T-cell (primary cell): Measurements from ENCODE around the gene SETBP1. TPM values are rescaled to one million over a fixed set of nuclear protein-coding genes. Genes with fewer than 3 reads are reported as not detected.

Experiments
- ATAC-seq, 4 experiments: fragments of 200-7000 bp in 3 of 4; fragments of 150-1000 bp in 1 of 4; cut with Tn5 transposase; replicated peaks in 1 of 4; 1 replicate in 3 of 4; 2 replicates in 1 of 4; pipeline ENCODE4 v1.10.0; 2021; ENCODE audit warnings: moderate library complexity in 3 of 4, mild to moderate bottlenecking in 2 of 4, moderate number of reproducible peaks in 1 of 4
- CTCF ChIA-PET, 2 donors: fragments of 300-600 bp; sonication (Branson Sonifier 250); formaldehyde crosslinking; loops; one replicate each; lab custom pipeline; 2022; ENCODE audit warnings: antibody characterized with exemption in 2 of 2; lab: Charles Lee
- POLR2A ChIA-PET, 2 donors: fragments of 300-600 bp; sonication (Branson Sonifier 250); formaldehyde crosslinking; loops; one replicate each; lab custom pipeline; 2022; ENCODE audit warnings: antibody characterized with exemption in 2 of 2; lab: Charles Lee
- DNase-seq, 35 experiments: peaks; one replicate each; pipeline versions ENCODE4 v3.0.0 to v3.0.0-alpha.2; 2013 to 2023
- H3K27ac ChIP-seq: one replicate; pipeline ENCODE4 v1.5.1; 2013; ENCODE audit warnings: low read length
- H3K27me3 ChIP-seq, 2 experiments: replicated peaks in 1 of 2; 1 replicate in 1 of 2; 2 replicates in 1 of 2; pipeline versions ENCODE4 v1.6.1 to v1.7.0; 2013; ENCODE audit warnings: low read length in 1 of 2, mixed read lengths in 1 of 2; ENCODE audit not compliant: control insufficient read depth in 2 of 2, insufficient read depth in 2 of 2; ENCODE audit errors: extremely low read depth in 1 of 2
- H3K36me3 ChIP-seq, 2 donors: 1 replicate in 1 of 2; 2 replicates in 1 of 2; pipeline versions ENCODE4 v1.6.1 to v1.7.0; 2013; ENCODE audit warnings: low read length in 1 of 2; ENCODE audit not compliant: control insufficient read depth in 2 of 2, insufficient read depth in 1 of 2; ENCODE audit errors: extremely low read depth in 1 of 2
- H3K4me1 ChIP-seq, 2 experiments: 1 replicate in 1 of 2; 2 replicates in 1 of 2; pipeline versions ENCODE4 v1.6.1 to v1.7.0; 2013; ENCODE audit warnings: low read length in 2 of 2, mixed read lengths in 1 of 2; ENCODE audit not compliant: insufficient read depth in 2 of 2, control insufficient read depth in 1 of 2; ENCODE audit errors: extremely low read depth in 1 of 2
- H3K4me3 ChIP-seq, 2 donors: 1 replicate in 1 of 2; 2 replicates in 1 of 2; pipeline versions ENCODE4 v1.5.1 to v1.7.0; 2013; ENCODE audit warnings: mild to moderate bottlenecking in 2 of 2, low read length in 1 of 2, moderate library complexity in 1 of 2; ENCODE audit not compliant: control insufficient read depth in 1 of 2; ENCODE audit errors: extremely low read depth in 1 of 2
- H3K9me3 ChIP-seq: 2 replicates; pipeline ENCODE4 v1.7.0; 2013
- H3K27ac Mint-ChIP-seq, 2 donors: one replicate each; pipeline ENCODE4 v1.8.0; 2020 to 2021; ENCODE audit warnings: mild to moderate bottlenecking in 2 of 2, mixed read lengths in 2 of 2
- H3K27me3 Mint-ChIP-seq, 2 donors: one replicate each; pipeline ENCODE4 v1.8.0; 2021 to 2022; ENCODE audit warnings: mixed read lengths in 2 of 2
- H3K36me3 Mint-ChIP-seq: one replicate; pipeline ENCODE4 v1.8.0; 2021; ENCODE audit warnings: mixed read lengths
- H3K4me1 Mint-ChIP-seq, 3 donors: one replicate each; pipeline ENCODE4 v1.8.0; 2020 to 2022; ENCODE audit warnings: mixed read lengths in 3 of 3, mild to moderate bottlenecking in 1 of 3
- H3K4me3 Mint-ChIP-seq, 3 donors: one replicate each; pipeline ENCODE4 v1.8.0; 2020 to 2022; ENCODE audit warnings: mild to moderate bottlenecking in 3 of 3, mixed read lengths in 3 of 3, moderate library complexity in 3 of 3
- H3K9me3 Mint-ChIP-seq, 3 donors: one replicate each; pipeline ENCODE4 v1.8.0; 2020 to 2022; ENCODE audit warnings: mixed read lengths in 3 of 3
- WGBS: methylation state at CpG from one replicate; pipeline ENCODE4 v1.1.5; 2013; ENCODE audit warnings: missing lambda C conversion rate; ENCODE audit not compliant: insufficient coverage; 5-methylcytosine and 5-hydroxymethylcytosine counted together
- total RNA-seq, 35 experiments: library from RNA in 6 of 35; stranded (reverse) in 6 of 35; fragments of 120-200 nt in 1 of 35; gene quantifications; one replicate each; pipeline versions ENCODE4 v1.2.1 to v1.2.4 and lab custom pipeline; 2013 to 2026

Gene SETBP1
- total RNA-seq, 5 donors from 2014 or later (not counting 1 experiment from before 2014, with no cell fraction given), result 1.6 to 5.7 (median 3.2) TPM

- no peak overlapping the region for H3K27ac Mint-ChIP-seq
- Histone ChIP-seq H3K27ac (no peak overlapping the region), H3K4me3 (no peak overlapping the region), H3K9me3 (no peaks in the 10 kb centered on the region), H3K36me3 (no peaks in the 10 kb centered on the region), H3K27me3 (peaks cover 0 to 10% of the 10 kb centered on the region in 2 experiments), H3K4me1 (peaks cover 0 to 9% of the 10 kb centered on the region in 2 experiments)
- peaks cover 6 to 14% of the 10 kb centered on the region in 2 donors for H3K27me3 Mint-ChIP-seq
- ATAC-seq (no peak), DNase-seq (no peak)
- 43% methylated on average over 1 of the region's 6 CpGs for WGBS
- H3K9me3 Mint-ChIP-seq, result peaks cover 5 to 16% (median 12%) of the 10 kb centered on the region in 3 donors
- no peak overlapping the region for H3K4me3 Mint-ChIP-seq
- ChIA-PET POLR2A (no interaction called here), CTCF (no interaction called here)
- H3K36me3 Mint-ChIP-seq, result no peaks in the 10 kb centered on the region
- H3K4me1 Mint-ChIP-seq, result peaks cover 0 to 5% (median 3%) of the 10 kb centered on the region in 3 donors
Observed at GRCh38 chr18:44936485-44936884, 255.8 kb downstream of the SETBP1 start.

DNA sequence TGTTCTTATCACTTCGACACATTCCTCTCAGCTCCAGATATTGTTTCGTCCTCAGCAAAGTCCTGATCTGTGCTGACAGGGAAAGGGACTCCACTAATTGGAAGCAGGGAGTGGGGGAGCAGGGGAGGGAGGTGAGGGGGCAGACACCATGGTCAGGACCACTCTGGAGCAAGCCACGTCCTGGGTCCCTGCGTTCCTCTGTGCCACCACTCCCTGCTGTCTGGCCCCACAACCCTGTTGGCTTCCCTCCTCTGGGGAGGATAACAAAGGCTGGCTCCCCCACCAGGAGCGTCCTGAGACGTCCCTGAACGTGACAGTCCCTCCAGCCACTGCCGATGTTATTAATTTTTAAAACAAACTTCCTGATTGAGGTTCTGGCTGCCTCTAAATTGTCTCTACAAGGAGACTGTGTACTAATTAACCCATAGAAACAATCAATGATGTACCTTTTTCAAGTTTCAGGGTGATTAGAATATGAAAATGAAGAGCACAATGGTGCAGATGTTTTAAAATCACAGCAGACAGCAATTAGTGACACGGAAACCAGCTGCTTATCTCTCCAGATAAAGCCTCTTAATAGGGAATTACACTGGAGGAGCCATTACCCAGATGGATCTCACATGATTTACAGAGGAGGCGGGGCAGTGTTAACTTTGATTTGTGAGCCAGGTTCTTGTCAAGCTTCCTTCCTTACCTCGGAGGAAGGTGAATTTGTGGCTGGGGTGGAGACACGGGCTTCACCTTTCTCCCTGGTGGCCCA, 257.5 kb downstream of the SETBP1 start:
- Histone ChIP-seq H3K27me3 (peaks cover 0 to 10% of the 10 kb centered on the region in 2 experiments), H3K27ac (no peak overlapping the region), H3K4me1 (peaks cover 0 to 4% of the 10 kb centered on the region in 2 experiments), H3K9me3 (no peaks in the 10 kb centered on the region), H3K36me3 (no peaks in the 10 kb centered on the region), H3K4me3 (no peak overlapping the region)
- ChIA-PET CTCF (no interaction called here), POLR2A (no interaction called here)
- DNase-seq (no peak), ATAC-seq (no peak)
- H3K4me1 Mint-ChIP-seq, result no peaks in the 10 kb centered on the region
- H3K4me3 Mint-ChIP-seq, result no peak overlapping the region
- no peaks in the 10 kb centered on the region for H3K36me3 Mint-ChIP-seq
- H3K27ac Mint-ChIP-seq, result no peak overlapping the region
- H3K27me3 Mint-ChIP-seq, result peaks cover 6 to 8% of the 10 kb centered on the region in 2 donors
- WGBS, result 88% methylated on average over 3 of the region's 12 CpGs
- H3K9me3 Mint-ChIP-seq, result peaks cover 0 to 6% (median 5%) of the 10 kb centered on the region in 3 donors

- Histone ChIP-seq H3K4me3 (no peak overlapping the region), H3K27ac (no peak overlapping the region), H3K4me1 (no peaks in the 10 kb centered on the region), H3K9me3 (no peaks in the 10 kb centered on the region), H3K36me3 (no peaks in the 10 kb centered on the region), H3K27me3 (peaks cover 0 to 7% of the 10 kb centered on the region in 2 experiments)
- Mint-ChIP-seq H3K4me1 (no peaks in the 10 kb centered on the region), H3K9me3 (peaks cover 0 to 6% (median 5%) of the 10 kb centered on the region in 3 donors), H3K27ac (no peak overlapping the region), H3K36me3 (no peaks in the 10 kb centered on the region), H3K4me3 (no peak overlapping the region), H3K27me3 (peaks cover 6 to 8% of the 10 kb centered on the region in 2 donors)
- ATAC-seq (peak in 1 of 4 experiments; percentile 27), DNase-seq (no peak)
- WGBS, result 81% methylated on average over 4 of the region's 5 CpGs
- POLR2A ChIA-PET, result no interaction called here
- CTCF ChIA-PET, result no interaction called here
Observed at GRCh38 chr18:44938720-44939665, 258.3 kb downstream of the SETBP1 start.

GRCh38 chr18:44941516-44941915, 260.8 kb downstream of the SETBP1 start:
- no peaks in the 10 kb centered on the region for H3K9me3 ChIP-seq
- no peak overlapping the region for H3K4me3 Mint-ChIP-seq
- DNase-seq, result no peak
- H3K36me3 Mint-ChIP-seq, result no peaks in the 10 kb centered on the region
- no peak overlapping the region for H3K4me3 ChIP-seq
- H3K27me3 ChIP-seq, result no peaks in the 10 kb centered on the region
- H3K4me1 ChIP-seq, result no peaks in the 10 kb centered on the region
- no peak overlapping the region for H3K27ac ChIP-seq
- H3K36me3 ChIP-seq, result no peaks in the 10 kb centered on the region
- peaks cover 0 to 3% (median 0%) of the 10 kb centered on the region in 3 donors for H3K9me3 Mint-ChIP-seq
- ChIA-PET CTCF (interaction anchor here in 1 of 2 donors (0.7 kb wide), 1 partner anchor 37 kb away, joined by 3 read pairs; no protein-coding TSS in a partner anchor), POLR2A (no interaction called here)
- no CpG with 5 or more reads among the region's 3 CpGs for WGBS
- no peak for ATAC-seq
- H3K4me1 Mint-ChIP-seq, result no peaks in the 10 kb centered on the region
- H3K27ac Mint-ChIP-seq, result no peak overlapping the region
- peaks cover 2 to 3% of the 10 kb centered on the region in 2 donors for H3K27me3 Mint-ChIP-seq

GRCh38 chr18:44942073-44942472, 261.4 kb downstream of the SETBP1 start:
- POLR2A ChIA-PET, result no interaction called here
- H3K27me3 Mint-ChIP-seq, result peaks cover 2 to 3% of the 10 kb centered on the region in 2 donors
- no peak overlapping the region for H3K4me3 ChIP-seq
- H3K36me3 ChIP-seq, result no peaks in the 10 kb centered on the region
- H3K4me3 Mint-ChIP-seq, result no peak overlapping the region
- no peaks in the 10 kb centered on the region for H3K4me1 Mint-ChIP-seq
- H3K9me3 ChIP-seq, result no peaks in the 10 kb centered on the region
- H3K27me3 ChIP-seq, result no peaks in the 10 kb centered on the region
- peaks cover 0 to 3% (median 0%) of the 10 kb centered on the region in 3 donors for H3K9me3 Mint-ChIP-seq
- CTCF ChIA-PET, result no interaction called here
- H3K27ac ChIP-seq, result no peak overlapping the region
- no peak overlapping the region for H3K27ac Mint-ChIP-seq
- H3K36me3 Mint-ChIP-seq, result no peaks in the 10 kb centered on the region
- no peaks in the 10 kb centered on the region for H3K4me1 ChIP-seq
- ATAC-seq (no peak), DNase-seq (no peak)
- no CpG with 5 or more reads among the region's 2 CpGs for WGBS

- 33% methylated on average over 2 of the region's 2 CpGs for WGBS
- H3K36me3 ChIP-seq, result no peaks in the 10 kb centered on the region
- Mint-ChIP-seq H3K4me3 (no peak overlapping the region), H3K36me3 (no peaks in the 10 kb centered on the region), H3K4me1 (no peaks in the 10 kb centered on the region), H3K27ac (no peak overlapping the region), H3K9me3 (peaks cover 0 to 3% (median 0%) of the 10 kb centered on the region in 3 donors), H3K27me3 (peaks cover 0 to 3% of the 10 kb centered on the region in 2 donors)
- CTCF ChIA-PET, result no interaction called here
- H3K4me1 ChIP-seq, result no peaks in the 10 kb centered on the region
- POLR2A ChIA-PET, result no interaction called here
- no peaks in the 10 kb centered on the region for H3K9me3 ChIP-seq
- ATAC-seq, result no peak
- DNase-seq, result no peak
- H3K27me3 ChIP-seq, result no peaks in the 10 kb centered on the region
- H3K4me3 ChIP-seq, result no peak overlapping the region
- H3K27ac ChIP-seq, result no peak overlapping the region
Observed at GRCh38 chr18:44943311-44943881, 262.7 kb downstream of the SETBP1 start.
